DOHH2 (cell line): ENCODE results near the gene RBM20.

Source experiments
- EZH2phosphoT487 ChIP-seq: fragments of 200-600 bp; sonication (generic); IDR thresholded peaks from 2 replicates; pipeline ENCODE4 v1.6.1; 2017; ENCODE audit warnings: borderline replicate concordance, mild to moderate bottlenecking, antibody characterized with exemption, low read length, moderate library complexity, mixed read lengths
- TF ChIP-seq, protein P1 (sequence below): fragments of 200-600 bp; sonication (generic); IDR thresholded peaks from one replicate; pipeline ENCODE4 v1.5.1; 2014; ENCODE audit warnings: antibody characterized with exemption, mild to moderate bottlenecking, low read depth, low read length; ENCODE audit not compliant: poor library complexity, severe bottlenecking

DNA sequence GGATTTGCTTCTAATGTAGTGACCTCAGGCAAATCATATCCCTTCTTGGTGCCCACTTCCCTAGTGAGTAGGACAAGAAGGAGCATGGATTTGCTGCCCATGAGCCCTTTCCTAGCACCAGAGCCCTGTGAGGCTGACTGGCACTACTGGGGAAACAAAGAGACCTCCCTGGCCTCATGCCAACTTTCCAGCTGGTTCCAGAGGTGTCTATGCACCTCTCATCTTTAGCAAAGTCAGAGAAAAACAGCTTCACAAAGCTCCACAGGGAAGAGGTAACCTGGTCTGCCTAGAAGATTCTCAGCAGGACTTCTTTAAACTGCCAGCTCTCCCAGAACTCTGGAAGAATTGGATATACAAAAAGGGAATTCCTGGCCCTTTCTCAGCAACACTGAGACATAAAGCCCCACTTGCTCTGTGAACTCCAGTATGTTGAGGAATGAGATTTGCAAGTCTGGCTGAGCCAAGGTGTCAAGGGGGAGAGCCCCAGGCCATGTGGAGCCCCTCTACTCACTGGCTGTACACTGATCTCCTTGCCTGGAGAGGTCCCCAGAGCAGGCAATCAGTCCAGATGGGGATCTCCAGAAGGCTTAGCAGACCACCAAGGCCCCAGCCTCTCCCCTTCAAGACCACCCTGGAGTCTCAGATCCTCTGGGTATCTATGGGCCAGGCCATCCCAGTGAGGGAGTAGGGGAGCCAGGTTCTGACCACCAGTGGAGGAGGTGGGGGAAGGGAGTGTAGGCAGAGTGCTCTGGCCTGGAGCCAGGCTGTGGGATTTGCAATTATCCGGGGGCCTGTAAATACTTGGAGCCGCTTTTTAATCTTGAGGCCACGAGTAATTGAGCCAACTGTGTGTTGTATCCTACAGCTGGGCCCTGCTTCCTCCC, 24.4 kb upstream of the RBM20 start:
- TF ChIP-seq, protein P1, sequence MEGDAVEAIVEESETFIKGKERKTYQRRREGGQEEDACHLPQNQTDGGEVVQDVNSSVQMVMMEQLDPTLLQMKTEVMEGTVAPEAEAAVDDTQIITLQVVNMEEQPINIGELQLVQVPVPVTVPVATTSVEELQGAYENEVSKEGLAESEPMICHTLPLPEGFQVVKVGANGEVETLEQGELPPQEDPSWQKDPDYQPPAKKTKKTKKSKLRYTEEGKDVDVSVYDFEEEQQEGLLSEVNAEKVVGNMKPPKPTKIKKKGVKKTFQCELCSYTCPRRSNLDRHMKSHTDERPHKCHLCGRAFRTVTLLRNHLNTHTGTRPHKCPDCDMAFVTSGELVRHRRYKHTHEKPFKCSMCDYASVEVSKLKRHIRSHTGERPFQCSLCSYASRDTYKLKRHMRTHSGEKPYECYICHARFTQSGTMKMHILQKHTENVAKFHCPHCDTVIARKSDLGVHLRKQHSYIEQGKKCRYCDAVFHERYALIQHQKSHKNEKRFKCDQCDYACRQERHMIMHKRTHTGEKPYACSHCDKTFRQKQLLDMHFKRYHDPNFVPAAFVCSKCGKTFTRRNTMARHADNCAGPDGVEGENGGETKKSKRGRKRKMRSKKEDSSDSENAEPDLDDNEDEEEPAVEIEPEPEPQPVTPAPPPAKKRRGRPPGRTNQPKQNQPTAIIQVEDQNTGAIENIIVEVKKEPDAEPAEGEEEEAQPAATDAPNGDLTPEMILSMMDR, result no peak
- no peak for TF ChIP-seq EZH2phosphoT487
